Fibroblast of lung (primary cell): ENCODE results near the gene AKT1. TPM values are rescaled to one million over a fixed set of nuclear protein-coding genes. Genes with fewer than 3 reads are reported as not detected.
A peak's percentile ranks its signal among the peaks of the same experiment; 100 is the strongest.

Source experiments
- DNase-seq, 2 donors: peaks; one replicate each; pipeline versions ENCODE4 v3.0.0 to v3.0.0-alpha.2; 2010; ENCODE audit warnings: low read depth in 2 of 2
- H2AFZ ChIP-seq: 2 replicates; pipeline ENCODE4 v1.5.1; 2012; ENCODE audit warnings: low read length, control low read depth, inconsistent platforms
- H3K27ac ChIP-seq: 2 replicates; pipeline ENCODE4 v1.5.1; 2011; ENCODE audit warnings: low read length, control low read depth; ENCODE audit not compliant: insufficient read depth
- H3K27me3 ChIP-seq: 2 replicates; pipeline ENCODE4 v1.5.1; 2011; ENCODE audit warnings: mild to moderate bottlenecking, low read length; ENCODE audit not compliant: control insufficient read depth, insufficient read depth
- H3K36me3 ChIP-seq: 2 replicates; pipeline ENCODE4 v1.5.1; 2011; ENCODE audit warnings: low read length; ENCODE audit not compliant: control insufficient read depth, insufficient read depth
- H3K4me1 ChIP-seq: 2 replicates; pipeline ENCODE4 v1.5.1; 2011; ENCODE audit warnings: low read length; ENCODE audit not compliant: control insufficient read depth, insufficient read depth; ENCODE audit errors: extremely low read depth
- H3K4me2 ChIP-seq: 2 replicates; pipeline ENCODE4 v1.5.1; 2011; ENCODE audit warnings: low read length, control low read depth; ENCODE audit not compliant: insufficient read depth; ENCODE audit errors: extremely low read depth
- H3K4me3 ChIP-seq, 4 experiments: fragments of 200-600 bp in 1 of 4; sonication (generic) in 1 of 4; replicated peaks in 1 of 4; 2 replicates each; pipeline ENCODE4 v1.5.1; 2011 to 2016; ENCODE audit warnings: low read length in 4 of 4, low read depth in 3 of 4, mild to moderate bottlenecking in 3 of 4, control low read depth in 2 of 4, inconsistent platforms in 1 of 4, mixed read lengths in 1 of 4; ENCODE audit not compliant: insufficient read depth in 1 of 4; ENCODE audit errors: control extremely low read depth in 1 of 4
- H3K79me2 ChIP-seq: 2 replicates; pipeline ENCODE4 v1.5.1; 2012; ENCODE audit warnings: mild to moderate bottlenecking, low read length, inconsistent platforms; ENCODE audit not compliant: control insufficient read depth, insufficient read depth
- H3K9ac ChIP-seq: 2 replicates; pipeline ENCODE4 v1.5.1; 2011; ENCODE audit warnings: mild to moderate bottlenecking, low read length, control low read depth; ENCODE audit not compliant: insufficient read depth
- H3K9me3 ChIP-seq: 2 replicates; pipeline ENCODE4 v1.5.1; 2012; ENCODE audit warnings: low read depth, low read length; ENCODE audit not compliant: control insufficient read depth, insufficient read depth
- H4K20me1 ChIP-seq: 2 replicates; pipeline ENCODE4 v1.5.1; 2011; ENCODE audit warnings: low read length; ENCODE audit not compliant: control insufficient read depth, insufficient read depth; ENCODE audit errors: extremely low read depth
- CTCF ChIP-seq, 2 donors: IDR thresholded peaks in 1 of 2; conservative IDR thresholded peaks in 1 of 2; 1 replicate in 1 of 2; 2 replicates in 1 of 2; pipeline ENCODE4 v1.5.1; 2011 to 2012; ENCODE audit warnings: low read length in 2 of 2, control low read depth in 1 of 2, inconsistent platforms in 1 of 2, low read depth in 1 of 2, mild to moderate bottlenecking in 1 of 2
- EZH2 ChIP-seq: IDR thresholded peaks from 2 replicates; pipeline ENCODE4 v1.5.1; 2012; ENCODE audit warnings: low read length, control low read depth, mild to moderate bottlenecking; ENCODE audit errors: missing control alignments
- polyA plus RNA-seq, 2 donors: library from polyadenylated mRNA; depleted of rRNA in 1 of 2; stranded (reverse) in 1 of 2; unstranded in 1 of 2; fragments of >200 nt; gene quantifications; 2 replicates each; pipeline ENCODE4 v1.2.1, GENCODE V29; 2011 to 2012; ENCODE audit warnings: missing spikeins in 1 of 2
- total RNA-seq: library from RNA; depleted of rRNA; stranded (reverse); fragments of >200 nt; gene quantifications from 2 replicates; pipeline ENCODE4 v1.2.1, GENCODE V29; 2014

The AKT1 gene
- total and polyA plus RNA-seq, 2 donors (not counting 1 experiment from before 2014, with no cell fraction given) = 83.2 to 127 TPM

GRCh38 chr14:104722938-104723650 is 72.5 kb downstream of the AKT1 start:
- no peak overlapping the region for H3K27ac ChIP-seq
- no peak overlapping the region for H3K4me2 ChIP-seq
- H3K27me3 ChIP-seq = peaks cover 9% of the 10 kb centered on the region
- H3K36me3 ChIP-seq = peaks cover 17% of the 10 kb centered on the region
- no peak overlapping the region for H3K9ac ChIP-seq
- H4K20me1 ChIP-seq = no peaks in the 10 kb centered on the region
- no peak for DNase-seq
- H2AFZ ChIP-seq = no peak overlapping the region
- H3K4me1 ChIP-seq = peaks cover 11% of the 10 kb centered on the region
- H3K4me3 ChIP-seq = no peak overlapping the region
- no peaks in the 10 kb centered on the region for H3K9me3 ChIP-seq
- no peaks in the 10 kb centered on the region for H3K79me2 ChIP-seq
- TF ChIP-seq CTCF (conservative IDR thresholded peaks at IDR 0.05 in 1 of 2, IDR thresholded peaks at IDR 0.05 in 1 of 2; ENCODE audit: low read depth in 1 of 2, low read length in 2 of 2) = no peak
- TF ChIP-seq EZH2 = no peak

- Histone ChIP-seq H2AFZ (no peak overlapping the region), H3K27me3 (peaks cover 1% of the 10 kb centered on the region), H3K27ac (no peak overlapping the region), H3K9ac (no peak overlapping the region), H3K4me3 (no peak overlapping the region), H3K36me3 (peaks cover 20% of the 10 kb centered on the region), H3K79me2 (no peaks in the 10 kb centered on the region), H3K4me1 (peaks cover 11% of the 10 kb centered on the region), H3K4me2 (no peak overlapping the region), H4K20me1 (no peaks in the 10 kb centered on the region), H3K9me3 (no peaks in the 10 kb centered on the region)
- TF ChIP-seq EZH2 (no peak), CTCF (conservative IDR thresholded peaks at IDR 0.05 in 1 of 2, IDR thresholded peaks at IDR 0.05 in 1 of 2; ENCODE audit: low read depth in 1 of 2, low read length in 2 of 2) (no peak)
- DNase-seq = peak in 1 of 2 donors; percentile 27
Measured at GRCh38 chr14:104721505-104722431, 73.8 kb downstream of the AKT1 start.

Other genes starting within 250 kb of the AKT1 start
- gene C14orf180, start 216.0 kb downstream of the AKT1 start, total RNA-seq = not detected in 2 replicates
- gene C14orf180, start 216.0 kb downstream of the AKT1 start, polyA plus RNA-seq = not detected in 2 replicates
- gene TMEM179, start 191.0 kb downstream of the AKT1 start, total RNA-seq = under 0.01 TPM in 1 of 2 replicates, not detected in the other
- 0.03 TPM in 1 of 2 replicates, not detected in the other for gene TMEM179, start 191.0 kb downstream of the AKT1 start, polyA plus RNA-seq
- 23.9 and 50.9 TPM in 2 replicates for gene INF2, start 106.1 kb downstream of the AKT1 start, total RNA-seq
- gene INF2, start 106.1 kb downstream of the AKT1 start, polyA plus RNA-seq = 19.8 and 32.3 TPM in 2 replicates
- 2.3 and 3.5 TPM in 2 replicates for gene ADSS1, start 71.5 kb downstream of the AKT1 start, total RNA-seq
- gene ADSS1, start 71.5 kb downstream of the AKT1 start, polyA plus RNA-seq = 1.3 and 2.2 TPM in 2 replicates
- 60.6 and 65.1 TPM in 2 replicates for gene SIVA1, start 42.6 kb downstream of the AKT1 start, total RNA-seq
- 26.1 and 37.4 TPM in 2 replicates for gene SIVA1, start 42.6 kb downstream of the AKT1 start, polyA plus RNA-seq
- 2.3 and 2.8 TPM in 2 replicates for gene ZBTB42, start 5.4 kb upstream of the AKT1 start, total RNA-seq
- 0.99 and 1.1 TPM in 2 replicates for gene ZBTB42, start 5.4 kb upstream of the AKT1 start, polyA plus RNA-seq
- 10.3 and 13.9 TPM in 2 replicates for gene CEP170B, start 69.5 kb upstream of the AKT1 start, total RNA-seq
- gene CEP170B, start 69.5 kb upstream of the AKT1 start, polyA plus RNA-seq = 4.0 and 6.2 TPM in 2 replicates
- under 0.01 and 0.17 TPM in 2 replicates for gene PLD4, start 129.1 kb upstream of the AKT1 start, total RNA-seq
- gene PLD4, start 129.1 kb upstream of the AKT1 start, polyA plus RNA-seq = 0.02 TPM in 1 of 2 replicates, not detected in the other
- gene AHNAK2, start 182.6 kb upstream of the AKT1 start, total RNA-seq = 47.8 and 106 TPM in 2 replicates
- gene AHNAK2, start 182.6 kb upstream of the AKT1 start, polyA plus RNA-seq = 6.6 and 30.5 TPM in 2 replicates
- gene CLBA1, start 190.0 kb upstream of the AKT1 start, total RNA-seq = 8.0 and 11.7 TPM in 2 replicates
- gene CLBA1, start 190.0 kb upstream of the AKT1 start, polyA plus RNA-seq = 3.8 and 11.3 TPM in 2 replicates
- gene CDCA4, start 225.3 kb upstream of the AKT1 start, total RNA-seq = 7.9 and 8.0 TPM in 2 replicates
- gene CDCA4, start 225.3 kb upstream of the AKT1 start, polyA plus RNA-seq = 8.0 and 19.5 TPM in 2 replicates